GM18526 (cell line): ENCODE data around the gene ZNF710.
A peak's percentile ranks its signal among the peaks of the same experiment; 100 is the strongest.

Experiments used
- POLR2A ChIP-seq: IDR thresholded peaks from 3 replicates; pipeline ENCODE4 v1.6.1; 2011; ENCODE audit not compliant: insufficient read length; ENCODE audit errors: extremely low read depth

The ZNF710 gene

DNA sequence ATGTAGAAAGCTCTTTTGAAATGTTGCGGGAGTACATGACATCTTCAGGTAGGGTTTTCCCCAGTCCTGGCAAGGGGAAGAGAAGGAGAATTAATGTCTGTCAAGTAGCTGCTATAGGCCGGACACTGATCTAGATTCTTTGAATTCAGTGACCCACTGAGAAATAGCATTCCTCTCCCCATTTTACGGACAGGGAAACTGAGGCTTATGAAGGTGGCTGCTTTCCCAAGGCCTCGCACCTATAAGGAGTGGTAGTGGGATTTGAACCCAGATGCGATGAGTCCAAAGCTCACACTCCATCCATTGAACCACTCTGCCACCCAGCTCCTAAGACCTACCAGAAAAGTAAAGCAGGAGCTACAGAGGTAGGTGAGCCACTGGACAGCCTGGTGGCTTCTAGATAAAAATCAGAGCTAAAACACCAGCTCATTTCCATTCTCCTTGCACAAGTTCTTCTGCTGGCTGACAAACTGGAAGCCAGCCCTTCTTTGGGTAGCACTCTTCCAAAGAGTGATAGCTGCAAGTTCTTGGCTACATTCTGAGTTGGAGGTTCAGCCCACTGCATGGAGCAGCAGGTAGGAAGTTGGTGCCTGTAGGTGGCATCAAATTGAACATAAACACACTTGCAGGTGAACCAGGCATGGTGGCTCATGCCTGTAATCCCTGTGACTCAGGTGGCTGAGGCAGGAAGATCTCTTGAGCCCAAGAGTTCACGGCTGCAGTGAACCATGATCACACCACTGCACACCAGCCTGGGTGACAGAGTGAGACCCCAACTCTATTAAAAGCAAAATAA lies 22.0 kb downstream of the ZNF710 start:
- no peak for TF ChIP-seq POLR2A

DNA sequence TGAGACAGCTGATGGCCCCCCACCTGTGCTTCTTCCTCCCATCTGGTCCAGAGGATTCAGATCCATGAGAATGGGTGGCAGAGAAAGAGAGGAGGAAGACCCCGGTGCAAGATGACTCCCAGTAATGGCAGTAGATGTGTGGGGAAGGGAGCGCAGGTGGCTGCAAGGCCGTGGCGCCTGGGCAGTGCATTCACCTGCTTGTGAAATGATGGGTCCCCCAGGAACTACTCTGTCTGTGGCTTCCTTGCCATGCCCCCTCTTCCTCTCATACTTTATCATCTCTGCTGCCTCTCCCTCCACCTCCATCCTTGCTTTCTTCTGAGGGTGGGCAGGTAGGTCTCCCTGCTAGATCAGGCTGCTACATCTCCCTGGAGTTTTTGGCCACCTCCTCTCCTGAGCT lies 23.3 kb downstream of the ZNF710 start:
- TF ChIP-seq POLR2A = no peak

- no peak for TF ChIP-seq POLR2A
Observed at GRCh38 chr15:90025489-90026033, 24.4 kb downstream of the ZNF710 start.

GRCh38 chr15:90028376-90028944 lies 27.3 kb downstream of the ZNF710 start:
- no peak for TF ChIP-seq POLR2A

DNA sequence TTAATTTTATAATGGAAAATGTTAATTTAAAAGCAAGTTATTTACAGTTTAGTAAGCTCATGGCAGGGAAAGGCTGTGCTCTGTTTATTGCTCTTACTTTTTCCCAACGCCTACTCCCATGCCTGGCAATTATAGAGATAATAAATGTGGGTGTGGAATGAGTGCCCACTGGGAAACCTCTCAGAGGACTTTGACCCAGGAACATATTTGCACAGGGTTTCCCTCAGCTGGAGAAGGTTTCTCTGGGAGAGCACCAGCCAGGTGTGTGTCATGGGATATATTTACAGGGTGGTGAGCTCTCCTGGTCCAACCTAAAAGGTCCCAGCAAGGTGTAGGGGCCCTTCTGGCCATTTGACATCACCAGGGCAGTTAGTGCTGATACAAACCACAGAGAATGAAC lies 27.9 kb downstream of the ZNF710 start:
- no peak for TF ChIP-seq POLR2A

- TF ChIP-seq POLR2A = no peak
Observed at GRCh38 chr15:90030376-90030775, 29.3 kb downstream of the ZNF710 start.

DNA sequence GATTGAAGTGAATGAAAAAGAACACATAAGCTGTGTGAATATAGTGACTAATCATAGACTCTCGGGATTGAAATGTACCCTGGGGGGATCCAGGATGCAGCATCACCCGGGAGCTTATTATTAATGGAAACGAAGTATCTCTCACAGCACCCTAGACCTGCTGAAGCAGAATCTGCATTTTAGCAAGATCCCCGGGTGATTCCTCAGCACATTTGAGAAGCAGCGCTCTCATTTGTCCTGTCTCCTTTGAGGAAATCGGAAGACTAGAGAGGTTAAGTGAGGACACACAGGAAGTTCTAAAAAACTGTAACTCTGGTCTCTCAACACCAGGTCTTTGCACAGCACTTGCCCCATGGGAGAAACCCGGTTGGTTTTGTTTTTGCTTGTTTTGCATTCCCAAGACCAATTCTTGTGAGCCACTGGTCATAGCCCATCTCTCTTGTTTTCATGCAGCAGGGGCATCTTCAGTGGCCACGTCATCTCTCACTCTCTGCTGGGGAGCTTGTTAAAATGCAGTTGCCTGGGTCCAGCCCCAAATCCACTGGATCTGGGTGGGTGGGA lies 30.2 kb downstream of the ZNF710 start:
- TF ChIP-seq POLR2A = peak; percentile 16

DNA sequence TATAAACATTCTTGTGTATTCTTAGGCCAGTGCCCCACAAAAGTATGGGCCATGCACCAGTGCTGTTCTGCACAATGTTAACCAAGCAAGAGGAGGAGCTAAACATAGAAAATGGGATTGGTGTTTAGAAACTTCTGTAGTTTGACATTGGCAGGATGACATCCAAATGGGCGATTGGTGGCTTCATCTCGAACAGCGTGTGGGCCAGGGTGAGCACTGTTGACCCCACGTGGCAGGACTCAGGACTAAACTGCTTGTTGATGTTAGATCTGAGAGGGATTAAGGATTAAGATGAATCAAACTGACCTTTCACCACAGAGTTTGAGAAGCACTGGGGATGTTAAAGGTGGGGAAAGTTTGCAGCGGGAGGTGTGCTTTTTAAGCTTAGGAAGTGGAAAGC lies 31.9 kb downstream of the ZNF710 start:
- TF ChIP-seq POLR2A = no peak

GRCh38 chr15:90033448-90033847 lies 32.3 kb downstream of the ZNF710 start:
- no peak for TF ChIP-seq POLR2A

DNA sequence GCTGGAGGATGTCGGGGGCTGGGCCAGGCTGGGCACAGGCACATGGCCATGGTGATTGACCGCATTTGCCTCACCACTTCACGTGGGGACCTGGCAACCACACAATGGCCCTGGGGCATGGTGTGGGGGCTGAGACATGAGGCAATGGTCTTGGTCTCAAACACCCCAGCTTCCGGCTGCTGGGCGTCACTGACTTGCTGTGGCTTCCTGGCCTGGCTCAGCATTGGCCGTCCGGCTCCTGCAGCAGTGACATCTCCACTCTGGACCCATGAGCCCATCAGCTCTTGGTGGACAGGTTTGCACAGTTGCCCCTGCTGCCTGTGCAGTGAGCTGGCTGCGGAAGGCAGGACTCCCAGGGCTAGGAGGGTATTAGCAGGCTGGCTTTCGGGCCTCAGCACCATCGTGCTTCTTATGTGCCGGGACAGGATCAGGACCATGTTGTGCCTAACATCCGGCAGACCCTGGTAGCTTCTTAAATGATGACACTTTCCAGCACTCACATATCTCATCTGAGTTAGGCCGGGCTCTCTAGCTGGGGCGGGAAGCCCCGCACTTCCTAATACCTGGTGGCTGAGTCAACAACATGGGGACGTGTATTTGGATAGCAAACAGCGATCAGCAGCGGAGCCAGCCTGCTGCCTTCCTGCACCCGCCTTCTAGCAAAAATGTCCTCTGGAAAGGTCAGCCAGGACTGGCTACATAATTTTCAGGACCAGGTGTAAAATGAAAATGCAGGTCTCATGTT lies 34.1 kb downstream of the ZNF710 start:
- TF ChIP-seq POLR2A = no peak

- no peak for TF ChIP-seq POLR2A
Observed at GRCh38 chr15:90035840-90036230, 34.7 kb downstream of the ZNF710 start.

DNA sequence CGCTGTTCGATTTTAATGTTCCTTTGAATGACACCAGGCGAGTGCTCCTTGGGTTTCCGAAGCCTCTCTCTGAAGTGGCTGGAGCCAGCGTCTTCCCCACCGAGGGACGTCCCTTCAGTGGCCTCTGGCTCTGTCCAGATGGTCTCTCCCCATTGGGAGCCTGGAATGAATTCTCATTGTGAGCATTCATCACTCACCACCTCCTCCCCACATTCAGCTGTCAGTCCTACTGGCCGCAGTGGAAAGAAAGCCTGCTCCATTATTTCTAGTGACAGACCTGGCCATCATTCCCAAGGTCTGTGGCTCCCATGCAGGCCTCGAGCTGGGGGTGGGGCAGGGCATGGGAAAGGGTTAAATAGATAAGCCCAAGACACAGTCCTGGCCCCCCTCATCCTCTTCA lies 35.2 kb downstream of the ZNF710 start:
- TF ChIP-seq POLR2A = no peak

DNA sequence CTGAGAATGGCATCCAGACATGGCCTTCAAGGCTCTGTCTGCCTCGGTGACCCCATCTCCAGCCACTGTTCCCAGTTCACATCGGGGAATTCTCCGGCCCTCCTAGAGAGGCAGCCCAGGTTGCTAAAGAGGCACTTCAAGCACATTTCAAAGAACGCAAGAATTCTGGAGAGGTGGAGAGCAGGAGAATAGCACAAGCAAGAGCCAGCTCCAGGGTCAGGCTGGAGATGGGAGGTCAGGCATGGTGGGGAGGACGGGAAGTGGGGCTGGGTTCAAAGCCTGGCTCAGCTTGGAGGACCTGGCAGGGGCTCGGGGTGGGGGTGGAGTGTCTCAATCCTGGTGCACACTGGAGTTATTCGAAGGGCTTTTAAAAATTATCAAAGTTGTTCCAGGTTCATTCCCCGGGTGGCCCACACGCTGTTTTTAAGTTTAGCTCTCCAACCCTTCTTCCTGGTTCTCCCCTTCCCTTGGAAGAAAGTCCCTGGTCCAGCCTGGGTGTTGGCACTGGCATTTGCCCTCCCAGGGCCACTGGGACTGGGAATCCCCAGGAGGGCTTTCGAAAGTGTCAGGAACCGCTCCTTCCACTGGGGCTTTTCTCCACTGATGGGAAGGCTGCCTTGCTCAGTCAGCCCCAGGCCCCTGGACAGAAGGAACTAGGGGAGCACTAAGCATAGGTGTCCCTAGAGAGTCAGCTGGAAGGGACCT lies 35.8 kb downstream of the ZNF710 start:
- no peak for TF ChIP-seq POLR2A

- no peak for TF ChIP-seq POLR2A
Observed at GRCh38 chr15:90037511-90037860, 36.4 kb downstream of the ZNF710 start.

DNA sequence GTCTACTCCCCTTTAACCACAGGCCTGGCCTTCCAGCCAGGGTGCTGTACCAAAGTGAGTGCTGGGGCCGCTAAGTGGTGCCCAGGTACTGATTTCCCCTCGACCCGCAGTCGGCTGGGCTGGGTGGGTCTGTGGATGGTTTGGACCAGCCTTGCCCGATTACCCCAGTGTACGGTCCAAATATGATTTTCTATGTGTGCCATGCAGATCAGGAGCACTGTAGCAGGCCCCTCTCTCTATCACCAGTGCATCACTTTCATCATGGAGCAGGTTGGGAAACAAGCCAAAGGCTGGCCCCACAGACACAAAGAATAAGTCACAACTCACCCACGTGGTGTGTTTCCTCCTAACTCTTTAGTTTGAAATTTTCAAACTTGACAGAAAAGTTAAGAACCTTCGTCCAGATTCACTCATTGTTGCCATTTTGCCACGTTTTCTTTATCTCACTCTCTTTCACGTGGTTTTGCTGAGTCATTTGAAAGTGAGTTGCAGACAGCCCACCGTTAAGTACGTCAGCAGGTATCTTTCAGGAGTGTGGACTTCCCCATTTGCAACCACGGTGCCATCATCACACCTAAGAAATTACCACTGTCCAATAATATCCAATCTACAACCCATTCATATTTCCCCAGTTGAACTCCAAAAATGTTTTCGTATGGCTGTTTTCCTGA lies 37.0 kb downstream of the ZNF710 start:
- no peak for TF ChIP-seq POLR2A

GRCh38 chr15:90038632-90039095 lies 37.5 kb downstream of the ZNF710 start:
- TF ChIP-seq POLR2A = no peak
